HG03280 (cell line): ENCODE results near the gene CFAP57.
"Not testable (repeated sequence)": the region's sequence is repeated elsewhere in the genome, so short reads cannot be mapped to it uniquely, and the experiment has no call there.

Experiments
- ATAC-seq: cut with Tn5 transposase; IDR thresholded peaks from one replicate; pipeline ENCODE4 v1.9.1; 2021; ENCODE audit warnings: mild to moderate bottlenecking, moderate library complexity; ENCODE audit not compliant: unreplicated experiment

Gene CFAP57

DNA sequence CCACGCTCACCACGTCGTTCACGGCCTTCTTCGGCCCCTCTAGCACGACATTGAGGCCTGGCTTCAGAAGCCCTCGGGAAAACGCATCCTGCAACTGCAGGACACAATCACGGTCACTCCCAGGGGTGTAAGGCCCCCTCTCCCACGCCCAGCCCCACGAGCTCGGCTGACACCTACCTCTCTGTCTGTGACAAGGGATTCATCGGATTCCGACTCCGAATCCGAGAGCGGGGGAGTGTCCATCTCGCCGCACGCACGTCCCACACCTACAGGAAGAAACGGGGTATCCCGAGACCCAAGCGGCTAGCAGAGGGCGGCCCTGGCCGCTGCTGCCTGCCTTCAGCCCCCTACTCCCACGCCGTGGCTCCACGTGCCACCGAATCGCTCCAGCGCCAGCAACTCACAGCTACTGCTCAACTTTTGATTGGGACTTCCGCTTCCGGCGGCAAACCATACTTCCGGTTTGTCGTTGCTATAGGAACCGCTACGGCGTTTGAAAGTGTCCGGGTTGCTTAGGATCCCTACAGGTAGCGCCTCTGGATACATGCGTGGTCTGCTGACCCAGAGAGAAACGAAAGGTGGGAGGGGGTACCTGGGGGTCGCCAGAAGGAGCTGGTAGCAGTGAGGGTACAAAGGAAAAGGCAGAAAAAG is at the start of gene CFAP57, which contains the start of gene EBNA1BP2:
TSS of gene CFAP57 (plus strand) at position 455 of the 651 bp plus-strand sequence. CDS start 424 bp downstream, outside the sequence.
TSS of gene EBNA1BP2 (minus strand) at position 415 of the 651 bp plus-strand sequence. CDS start at position 243, 172 bp downstream.
- peak; percentile 87 for ATAC-seq

DNA sequence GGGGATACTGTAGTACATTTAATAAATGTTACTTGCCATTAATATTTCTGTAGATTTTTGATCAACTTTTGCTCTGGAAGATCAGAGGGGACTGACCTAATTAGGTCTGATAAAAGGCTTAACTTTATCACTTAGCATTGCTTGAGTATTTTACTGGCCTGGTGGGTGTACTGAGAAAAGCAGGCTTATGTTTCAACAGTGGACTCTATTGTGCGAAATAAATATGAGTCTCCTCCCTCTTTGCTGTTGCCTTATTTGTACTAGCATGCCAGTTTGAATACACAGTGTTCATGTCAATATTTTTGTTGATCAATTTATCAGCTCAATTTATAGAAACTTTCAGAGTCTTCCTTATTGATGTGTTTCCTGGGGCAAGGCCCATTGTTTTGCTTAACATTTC is 49.1 kb upstream of the CFAP57 start:
- no peak for ATAC-seq

DNA sequence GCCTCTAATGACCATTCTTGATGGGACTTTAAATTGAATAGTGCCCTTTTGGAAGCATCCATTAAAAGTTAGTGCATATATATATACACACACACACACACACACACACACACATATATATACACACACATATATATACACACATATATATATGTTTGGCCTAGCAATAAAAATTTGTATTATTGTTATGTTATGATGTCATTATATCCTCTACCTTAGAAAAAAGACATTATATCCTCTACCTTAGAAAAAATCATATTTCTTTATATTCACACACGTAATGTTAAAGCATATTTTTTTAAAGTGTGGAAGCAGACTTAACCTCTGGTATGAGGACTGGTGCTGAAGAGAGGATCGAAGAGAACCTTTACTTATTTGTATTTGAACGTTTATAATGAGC is 43.3 kb upstream of the CFAP57 start:
- no peak for ATAC-seq

DNA sequence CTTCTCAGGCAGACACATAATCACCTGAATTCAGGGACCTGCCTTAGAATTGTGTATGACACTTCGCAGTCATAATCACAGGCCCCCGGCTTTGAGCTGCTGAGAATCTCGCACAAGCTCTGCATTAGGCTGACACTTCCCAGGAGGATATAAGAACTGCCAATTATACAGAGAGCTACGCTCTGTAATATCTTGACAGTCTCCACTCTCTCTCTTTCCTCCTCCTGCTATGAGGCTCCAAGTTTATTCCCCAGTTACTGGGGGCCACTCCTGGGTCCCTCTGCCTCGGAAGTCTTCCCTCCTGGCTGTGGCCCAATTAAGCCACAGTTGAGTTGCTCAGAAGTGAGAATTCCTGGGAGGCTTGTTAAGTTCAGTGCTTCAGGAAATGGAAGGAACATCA is 42.7 kb upstream of the CFAP57 start:
- no peak for ATAC-seq

DNA sequence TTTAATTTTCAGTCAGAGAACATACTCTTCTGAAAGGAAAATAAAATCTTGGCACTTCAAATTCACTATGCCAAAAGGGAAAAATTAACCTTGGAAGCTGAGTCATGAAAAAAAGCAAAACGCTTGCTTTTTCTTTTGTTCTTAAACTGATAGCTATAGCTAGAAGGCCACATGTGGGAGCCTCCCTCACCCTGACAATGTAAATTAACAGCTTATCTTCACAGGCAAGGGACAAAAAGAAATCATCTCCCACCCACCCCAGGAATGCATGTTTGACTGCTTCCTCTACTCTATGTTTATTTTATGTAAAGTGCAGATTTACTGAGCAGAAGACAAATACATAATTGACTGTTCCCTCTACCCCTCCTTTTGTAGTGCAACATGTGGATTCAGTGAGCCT is 38.1 kb upstream of the CFAP57 start:
- no peak for ATAC-seq

DNA sequence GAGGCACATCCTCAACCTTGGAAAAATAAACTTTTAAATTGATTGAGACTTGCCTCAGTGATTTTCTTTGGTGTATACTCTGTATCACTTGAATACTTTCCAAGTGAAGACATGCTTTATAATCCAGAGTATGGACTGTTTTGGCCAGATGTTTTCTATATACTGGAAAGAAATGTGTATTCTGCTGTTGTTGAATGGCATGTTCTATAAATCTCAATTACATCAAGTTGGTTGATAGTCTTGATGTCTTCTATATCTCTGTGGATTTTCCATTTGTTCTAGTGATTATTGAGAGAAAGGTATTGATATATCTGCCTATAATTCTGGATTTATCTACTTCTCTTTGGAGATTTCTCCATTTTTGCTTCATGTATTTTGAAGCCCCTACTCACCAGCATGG is 37.5 kb upstream of the CFAP57 start:
- no peak for ATAC-seq

DNA sequence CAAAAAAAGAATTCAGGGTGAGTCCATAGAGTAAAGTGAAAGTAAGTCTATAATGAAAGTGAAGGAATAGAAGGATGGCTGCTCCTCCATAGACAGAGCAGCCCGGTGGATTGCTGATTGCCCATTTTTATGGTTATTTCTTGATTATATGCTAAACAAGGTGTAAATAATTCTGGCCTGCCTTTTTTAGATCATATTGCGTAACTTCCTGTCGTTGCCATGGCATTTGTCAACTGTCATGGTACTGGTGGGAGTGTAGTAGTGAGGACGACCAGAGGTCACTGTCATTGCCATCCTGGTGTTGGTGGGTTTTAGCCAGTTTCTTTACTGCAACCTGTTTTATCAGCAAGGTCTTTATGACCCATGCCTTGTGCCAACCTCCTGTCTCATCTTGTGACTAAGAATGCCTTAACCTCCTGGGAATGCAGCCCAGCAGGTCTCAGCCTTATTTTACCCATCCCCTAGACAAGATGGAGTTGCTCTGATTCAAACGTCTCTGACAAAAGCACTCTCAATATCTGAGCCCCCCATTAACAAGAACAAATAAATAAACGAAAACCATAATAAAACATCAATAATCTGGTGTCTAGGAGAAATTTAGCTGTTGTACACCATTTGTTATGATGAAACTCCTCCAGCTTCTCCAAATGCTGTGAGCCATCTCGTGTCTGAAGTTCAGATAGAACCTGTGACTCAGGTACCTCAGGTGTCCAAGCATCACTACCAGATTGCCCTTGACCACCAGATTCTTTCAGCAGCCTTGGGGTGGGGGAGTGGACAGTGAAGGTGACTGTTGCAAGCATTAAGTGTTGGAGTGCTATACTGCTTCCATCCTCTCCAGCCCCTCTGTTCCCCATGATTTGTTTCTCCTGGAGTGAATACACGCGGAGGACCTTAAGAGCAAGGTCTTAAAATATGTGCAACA is 36.0 kb upstream of the CFAP57 start:
- ATAC-seq, result no peak

DNA sequence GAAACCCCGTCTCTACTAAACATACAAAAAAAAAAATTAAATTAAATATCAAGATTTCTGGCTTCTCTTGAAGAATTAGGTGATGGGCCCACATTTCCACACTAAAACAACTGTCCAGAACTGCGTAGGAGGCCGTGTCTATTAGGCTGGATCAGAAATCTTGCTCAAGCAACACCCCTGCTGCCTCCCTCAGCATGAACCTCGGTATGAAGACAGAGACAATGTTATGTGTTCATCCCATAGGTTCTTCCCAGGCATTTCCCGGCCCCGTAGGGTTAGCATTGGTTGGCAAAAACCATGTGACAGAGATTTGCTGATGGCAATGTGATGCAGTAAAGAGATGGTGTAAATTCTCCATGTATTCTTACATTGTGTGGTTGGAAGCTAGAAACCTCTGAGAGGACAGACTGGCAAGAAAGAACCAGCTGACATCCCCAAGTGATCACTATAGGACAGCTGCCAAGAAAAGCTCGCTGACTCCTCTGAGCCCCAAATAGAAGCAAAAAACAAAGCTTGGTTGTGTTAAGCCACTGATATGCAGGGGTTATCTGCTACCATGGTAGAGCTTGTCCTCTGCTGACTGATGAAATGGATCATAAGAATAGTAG is 34.6 kb upstream of the CFAP57 start:
- ATAC-seq, result no peak

DNA sequence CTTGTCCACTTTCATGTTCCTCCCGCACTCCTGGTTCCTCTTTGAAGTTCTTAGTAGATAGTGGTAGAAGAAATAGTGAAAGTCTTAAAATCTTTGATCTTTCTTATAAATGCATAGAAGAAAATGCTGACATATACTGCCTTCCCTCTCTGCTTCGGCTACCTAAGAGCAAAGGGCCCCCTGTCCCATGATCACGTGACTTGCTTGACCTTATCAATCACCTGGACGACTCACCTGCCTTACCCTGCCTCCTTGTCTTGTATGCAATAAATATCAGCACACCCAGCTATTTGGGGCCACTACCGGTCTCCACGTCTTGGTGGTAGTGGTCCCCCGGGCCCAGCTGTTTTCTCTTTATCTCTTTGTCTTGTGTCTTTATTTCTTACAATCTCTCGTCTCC is 32.8 kb upstream of the CFAP57 start:
- ATAC-seq, result not testable (repeated sequence)

DNA sequence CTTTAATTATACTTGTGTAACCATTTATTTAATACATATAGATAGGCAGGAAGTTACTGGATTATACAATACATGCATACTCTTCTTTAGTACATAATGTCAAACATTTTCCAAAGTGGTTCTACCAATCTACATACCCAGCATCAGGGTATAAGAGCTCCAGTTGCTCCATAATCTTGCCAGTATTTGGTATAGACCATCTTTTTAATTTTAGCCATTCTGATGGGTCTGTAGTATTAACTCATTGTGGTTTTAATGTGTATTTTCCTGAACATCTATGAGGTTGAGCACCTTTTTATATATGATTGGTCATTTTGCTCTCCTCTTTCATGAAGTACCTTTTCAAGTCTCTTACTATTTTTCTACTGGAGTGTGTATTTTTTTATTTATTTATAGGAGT is 32.1 kb upstream of the CFAP57 start:
- ATAC-seq, result no peak

DNA sequence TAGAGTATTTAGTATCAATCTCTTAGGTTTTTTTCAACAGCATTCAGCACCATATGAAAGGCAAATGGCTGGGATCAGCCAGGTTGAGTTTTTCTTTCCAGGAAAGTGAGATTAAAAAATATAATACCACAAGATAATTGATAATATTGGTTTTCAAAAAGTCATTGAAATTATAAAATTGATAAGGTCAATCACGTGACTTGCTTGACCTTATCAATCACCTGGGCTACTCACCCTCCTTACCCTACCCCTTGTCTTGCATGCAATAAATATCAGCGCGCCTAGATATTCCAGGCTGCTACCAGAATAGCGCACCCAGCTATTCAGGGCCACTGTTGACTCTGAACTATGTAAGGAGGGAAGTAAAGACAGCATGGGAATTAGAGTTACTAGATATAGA is 31.5 kb upstream of the CFAP57 start:
- ATAC-seq, result no peak

DNA sequence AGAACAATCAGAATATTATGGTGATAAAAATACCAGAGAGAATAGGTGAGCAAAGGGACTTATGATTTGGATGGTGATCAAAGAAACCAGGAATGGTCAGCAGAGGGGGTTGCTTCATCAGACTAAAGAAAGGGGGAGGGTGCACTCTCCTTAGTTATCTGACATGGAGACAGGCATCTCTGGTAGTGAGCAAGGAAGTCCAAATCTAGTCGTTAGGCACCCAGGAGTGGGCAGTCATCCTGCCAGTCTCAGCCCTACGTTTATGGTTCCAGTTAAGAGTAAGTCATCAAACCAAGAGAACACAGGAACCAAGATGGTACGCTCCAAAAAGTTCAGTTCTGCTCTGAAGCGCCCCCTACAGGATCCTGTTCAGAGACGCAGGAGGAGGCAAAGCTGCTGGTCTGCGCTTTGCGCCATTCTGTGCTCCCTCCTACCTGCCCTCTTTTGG is 28.7 kb upstream of the CFAP57 start:
- no peak for ATAC-seq

DNA sequence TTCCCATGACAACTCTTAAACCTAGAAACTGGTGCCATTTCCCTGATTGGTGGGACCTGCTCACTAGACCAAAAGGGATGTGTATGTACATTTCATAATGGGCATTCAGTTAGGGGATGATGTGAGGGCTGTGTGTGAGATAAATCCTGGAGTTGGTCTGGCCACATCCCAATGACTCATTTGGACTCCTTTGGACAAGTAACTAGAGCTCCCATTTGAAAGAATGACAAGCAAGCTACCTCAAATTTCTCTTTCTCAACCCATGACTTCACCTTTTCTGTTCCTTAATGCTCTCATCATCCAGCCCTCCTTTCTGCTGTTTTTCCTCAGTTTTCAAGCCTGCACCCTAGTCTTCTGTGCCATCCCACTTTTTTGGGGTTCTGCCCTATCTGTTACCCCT is 27.9 kb upstream of the CFAP57 start:
- no peak for ATAC-seq

DNA sequence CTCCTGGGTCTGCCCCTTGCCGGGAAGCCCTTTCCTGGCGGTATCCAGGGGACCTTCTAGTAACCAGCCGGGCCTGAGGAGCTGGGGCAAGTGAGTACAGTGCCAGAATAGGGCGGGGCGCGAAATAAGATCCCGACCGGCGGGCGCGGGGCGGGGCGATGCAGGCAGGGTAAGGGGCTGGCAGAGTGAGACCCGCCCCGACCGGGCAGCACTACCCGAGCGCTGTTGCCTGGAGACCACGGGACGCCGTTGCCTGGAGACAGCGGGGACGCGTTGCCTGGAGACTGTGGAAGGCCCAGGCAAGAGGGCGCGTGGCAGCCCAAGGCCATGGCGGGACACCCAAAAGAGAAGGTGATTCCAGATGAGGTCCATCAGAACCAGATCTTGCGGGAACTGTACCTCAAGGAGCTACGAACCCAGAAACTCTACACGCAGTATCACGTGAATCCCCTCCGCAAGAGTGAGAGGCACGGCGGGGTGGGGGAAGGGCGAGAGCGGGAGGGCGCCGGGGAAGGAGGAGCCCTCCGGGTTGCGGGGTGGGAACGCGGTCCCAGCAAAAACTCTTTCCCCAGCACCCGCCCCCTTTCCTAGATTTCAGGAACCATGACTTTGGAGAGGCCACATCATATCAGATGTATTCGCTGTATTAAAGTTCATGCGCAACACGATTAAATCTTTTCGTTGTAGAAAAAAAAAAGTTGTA is 24.4 kb upstream of the CFAP57 start:
- ATAC-seq, result no peak

DNA sequence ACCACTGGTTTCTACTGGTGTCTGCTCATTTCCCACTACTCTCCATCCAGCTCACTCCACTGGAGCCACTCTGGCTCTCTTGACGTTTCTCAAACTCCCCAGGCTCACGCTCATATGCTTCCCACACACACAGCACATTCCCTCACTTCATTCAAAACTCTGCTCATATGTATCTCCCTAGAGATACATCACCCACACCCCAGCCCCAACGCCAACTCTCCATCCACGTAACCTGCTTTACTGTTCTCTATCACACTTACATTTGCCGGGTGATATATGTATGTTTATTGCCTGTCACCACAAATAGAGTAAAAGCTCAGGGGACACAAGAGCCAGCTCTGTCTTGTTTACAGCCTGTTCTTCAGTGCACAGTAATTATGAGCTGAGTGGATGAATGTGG is 22.2 kb upstream of the CFAP57 start:
- ATAC-seq, result no peak

DNA sequence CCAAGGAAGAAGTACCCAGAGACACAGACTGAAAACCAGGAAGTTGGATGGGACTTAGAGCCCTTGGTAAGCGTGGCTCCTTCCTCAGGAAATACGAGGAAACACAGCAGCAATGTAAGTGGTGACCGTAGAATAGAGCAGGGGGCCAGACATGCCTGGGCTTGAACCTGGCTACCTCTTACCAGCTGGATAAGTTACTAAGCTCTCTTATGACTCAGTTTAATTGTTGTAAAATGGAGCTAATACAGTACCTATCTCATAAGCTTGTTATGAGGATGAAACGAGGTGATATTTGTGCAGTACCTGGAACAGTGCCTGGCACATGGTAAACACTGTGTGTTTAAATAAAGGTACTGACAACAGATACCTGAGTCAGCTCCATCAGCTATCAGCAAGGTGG is 19.3 kb upstream of the CFAP57 start:
- no peak for ATAC-seq

DNA sequence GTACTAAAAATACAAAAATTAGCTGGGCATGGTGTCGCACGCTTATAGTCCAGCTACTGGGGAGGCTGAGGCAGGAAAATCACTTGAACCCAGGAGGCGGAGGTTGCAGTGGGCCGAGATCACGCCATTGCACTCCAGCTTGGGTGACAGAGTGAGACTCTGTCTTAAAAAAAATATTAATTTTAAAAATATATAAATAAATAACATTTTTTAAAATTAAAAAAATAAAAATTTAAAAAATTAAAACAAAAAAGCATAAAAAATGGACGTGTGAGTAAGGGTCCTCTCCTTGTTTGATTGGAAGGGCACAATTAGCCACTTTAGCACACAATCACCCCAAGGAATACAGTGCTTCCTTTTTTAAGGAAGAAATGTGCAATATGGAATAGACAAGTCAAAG is 18.7 kb upstream of the CFAP57 start:
- ATAC-seq, result no peak

DNA sequence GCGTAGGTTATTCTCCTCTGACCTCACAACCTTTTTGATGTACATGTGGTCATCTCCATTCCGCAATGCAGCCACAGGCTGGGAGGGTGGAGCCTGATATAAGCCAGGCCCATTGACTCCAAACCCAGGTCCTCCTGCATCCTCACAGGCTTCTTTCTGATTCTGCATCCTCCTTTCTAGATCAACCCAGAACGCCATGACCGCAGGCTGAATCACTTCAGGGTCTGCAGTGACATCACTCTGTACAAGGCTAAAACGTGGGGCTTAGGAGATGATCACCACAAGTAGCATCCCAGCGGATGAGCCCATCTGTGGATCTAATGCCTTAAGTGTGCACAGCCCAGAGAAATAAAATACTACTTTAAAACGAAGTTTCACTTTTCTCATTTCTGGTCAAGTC is 16.1 kb upstream of the CFAP57 start:
- no peak for ATAC-seq

DNA sequence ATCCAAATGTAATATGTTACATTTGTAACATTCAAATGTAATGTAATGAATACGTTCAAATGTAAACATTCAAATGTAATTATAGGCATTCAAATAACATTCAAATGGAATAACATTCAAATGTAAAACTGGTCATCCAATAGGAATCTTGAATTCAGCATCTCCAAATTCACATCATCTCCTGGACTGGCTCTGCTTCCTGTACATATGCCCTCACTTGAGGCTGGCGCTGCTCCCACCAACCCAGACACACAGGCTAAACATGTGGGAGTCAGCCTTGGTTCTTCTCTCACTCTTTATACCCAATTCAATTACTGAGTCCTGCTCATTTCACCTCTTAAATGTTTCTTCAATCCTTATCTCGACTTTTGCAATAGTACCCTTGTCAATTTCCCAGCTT is 7.0 kb upstream of the CFAP57 start:
- no peak for ATAC-seq

DNA sequence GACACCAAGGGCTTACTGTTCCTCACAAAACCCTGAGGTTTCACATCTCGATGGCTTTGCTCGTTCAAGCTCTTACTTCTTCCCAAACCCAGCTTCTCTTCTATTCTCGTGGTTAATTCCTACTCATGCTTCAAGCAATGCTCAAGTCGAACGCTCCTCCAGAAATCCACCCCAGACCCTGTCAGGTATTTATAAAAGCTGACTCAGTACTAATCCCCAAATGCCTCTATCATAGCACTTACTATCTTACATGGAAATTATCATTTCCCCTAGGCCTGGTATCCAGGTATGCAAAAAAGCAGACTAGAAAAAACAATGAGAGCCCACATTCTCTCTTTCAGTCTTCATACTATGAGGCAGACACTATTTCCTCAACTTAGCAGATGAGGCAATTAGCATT is 6.4 kb upstream of the CFAP57 start:
- ATAC-seq, result no peak

DNA sequence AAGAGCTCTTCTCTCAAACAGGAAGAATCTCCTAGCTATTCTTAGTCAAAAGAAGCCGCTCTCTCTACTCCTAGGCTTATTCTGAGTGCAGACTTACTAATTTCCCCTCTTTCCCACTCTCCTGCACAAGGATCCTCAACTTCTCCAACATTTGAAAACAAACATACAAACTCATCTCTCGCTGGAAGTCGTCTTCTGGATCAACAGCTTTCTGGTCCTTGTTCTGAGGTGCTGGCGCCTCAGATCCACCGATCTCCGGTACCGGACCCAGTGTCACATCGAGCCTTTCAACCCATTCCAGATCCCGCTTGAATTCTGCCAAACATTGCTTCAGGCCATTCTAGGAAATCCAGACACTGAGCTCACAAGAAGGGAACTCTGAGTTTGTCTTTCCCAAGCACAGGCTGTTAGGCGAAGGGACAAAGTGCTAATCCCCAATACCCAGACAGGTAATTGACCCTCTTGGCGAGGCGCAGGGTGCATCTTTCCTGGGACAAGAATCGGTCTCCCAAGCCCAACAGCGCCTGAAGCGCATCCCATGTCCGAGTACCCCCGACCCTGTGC is 736 bp upstream of the CFAP57 start:
- ATAC-seq, result no peak
